ENCODE measurements around the gene NOL4L. TPM values are rescaled to one million over a fixed set of nuclear protein-coding genes. Genes with fewer than 3 reads are reported as not detected.

NOL4L gene
- polyA plus RNA-seq, 1 donor (not counting 4 experiments of a cell fraction or from before 2014, with no cell fraction given): 1.0 TPM

DNA sequence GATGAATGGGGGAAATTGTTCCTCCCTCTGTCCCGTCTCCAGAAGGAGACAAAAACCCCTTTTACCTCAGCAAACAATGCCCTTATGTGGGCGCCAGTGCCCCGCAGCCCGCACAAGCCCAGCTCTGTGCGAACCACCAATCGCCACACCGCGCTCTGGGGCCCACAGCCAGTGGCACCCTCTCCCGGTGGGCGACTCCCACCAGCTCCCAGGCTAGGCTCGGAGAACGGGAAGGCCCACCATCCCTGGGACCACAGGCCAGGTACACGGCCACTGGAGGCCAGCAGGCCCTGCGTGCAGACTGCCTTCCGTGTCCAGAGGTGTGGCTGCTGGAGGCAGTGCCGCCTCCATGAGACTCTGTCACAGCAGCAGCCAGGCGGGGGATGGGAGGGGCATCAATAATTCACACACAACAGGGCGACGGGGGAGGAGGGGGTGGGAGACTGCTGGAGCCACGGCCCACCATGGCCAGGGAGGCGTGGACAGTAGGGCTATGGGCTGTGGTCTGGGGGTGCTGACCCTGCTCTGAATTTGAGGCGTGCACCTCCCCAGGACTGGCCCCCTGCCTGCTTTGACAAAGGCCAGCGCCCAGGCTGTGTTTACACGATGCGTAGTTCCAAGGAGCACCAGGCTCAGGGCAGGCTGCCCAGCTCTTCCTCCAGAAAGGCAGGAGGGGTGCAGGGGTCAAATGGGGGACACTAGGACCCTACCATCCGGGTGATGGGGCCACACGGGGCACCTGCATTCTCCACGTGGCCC is 121.3 kb downstream of the NOL4L start:
- DNase-seq (ENCODE audit: low read depth, low spot score) (no peak), FAIRE-seq (no peak)
- no peak overlapping the region for H3K27ac ChIP-seq (ENCODE audit: control insufficient read depth, insufficient read depth, low read length)
- H3K36me3 ChIP-seq (ENCODE audit: control insufficient read depth in 2 of 2, extremely low read depth in 1 of 2, insufficient read depth in 2 of 2, low read length in 2 of 2): no peaks in the 10 kb centered on the region
- H3K9me1 ChIP-seq (ENCODE audit: control insufficient read depth, extremely low read depth, insufficient read depth, low read length): no peaks in the 10 kb centered on the region
- TF ChIP-seq, protein P1, sequence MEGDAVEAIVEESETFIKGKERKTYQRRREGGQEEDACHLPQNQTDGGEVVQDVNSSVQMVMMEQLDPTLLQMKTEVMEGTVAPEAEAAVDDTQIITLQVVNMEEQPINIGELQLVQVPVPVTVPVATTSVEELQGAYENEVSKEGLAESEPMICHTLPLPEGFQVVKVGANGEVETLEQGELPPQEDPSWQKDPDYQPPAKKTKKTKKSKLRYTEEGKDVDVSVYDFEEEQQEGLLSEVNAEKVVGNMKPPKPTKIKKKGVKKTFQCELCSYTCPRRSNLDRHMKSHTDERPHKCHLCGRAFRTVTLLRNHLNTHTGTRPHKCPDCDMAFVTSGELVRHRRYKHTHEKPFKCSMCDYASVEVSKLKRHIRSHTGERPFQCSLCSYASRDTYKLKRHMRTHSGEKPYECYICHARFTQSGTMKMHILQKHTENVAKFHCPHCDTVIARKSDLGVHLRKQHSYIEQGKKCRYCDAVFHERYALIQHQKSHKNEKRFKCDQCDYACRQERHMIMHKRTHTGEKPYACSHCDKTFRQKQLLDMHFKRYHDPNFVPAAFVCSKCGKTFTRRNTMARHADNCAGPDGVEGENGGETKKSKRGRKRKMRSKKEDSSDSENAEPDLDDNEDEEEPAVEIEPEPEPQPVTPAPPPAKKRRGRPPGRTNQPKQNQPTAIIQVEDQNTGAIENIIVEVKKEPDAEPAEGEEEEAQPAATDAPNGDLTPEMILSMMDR (optimal IDR thresholded peaks at IDR 0.05 in 1 of 3, IDR thresholded peaks at IDR 0.05 in 1 of 3, conservative IDR thresholded peaks at IDR 0.05 in 1 of 3; ENCODE audit: extremely low read depth in 1 of 3, insufficient read depth in 2 of 3, low read length in 3 of 3): no peak
- TF ChIP-seq EZH2 (IDR thresholded peaks at IDR 0.05; ENCODE audit: low read length): no peak
- no peaks in the 10 kb centered on the region for H3K79me2 ChIP-seq (ENCODE audit: control insufficient read depth, insufficient read depth, low read length)
- no peaks in the 10 kb centered on the region for H3K27me3 ChIP-seq (ENCODE audit: control insufficient read depth, extremely low read depth, insufficient read depth, low read length)
- H3K4me2 ChIP-seq (ENCODE audit: control insufficient read depth, extremely low read depth, insufficient read depth, low read depth, low read length): no peak overlapping the region
- H3K9ac ChIP-seq (ENCODE audit: control insufficient read depth, extremely low read depth, insufficient read depth, low read length): no peak overlapping the region
- H3K4me3 ChIP-seq (ENCODE audit: control insufficient read depth in 2 of 3, extremely low read depth in 1 of 3, insufficient read depth in 2 of 3, low read depth in 1 of 3, low read length in 3 of 3): no peak overlapping the region
- no peaks in the 10 kb centered on the region for H3K4me1 ChIP-seq (ENCODE audit: control insufficient read depth, extremely low read depth, insufficient read depth, low read length)
- dilution Hi-C loops (cut with MboI; ENCODE audit: extremely low pct_ligation_motif_present, low sequenced_read_pairs): no loop called here
- no peak overlapping the region for H2AFZ ChIP-seq (ENCODE audit: control insufficient read depth, low read length)
- H3K9me3 ChIP-seq (ENCODE audit: control insufficient read depth, low read depth, low read length): no peaks in the 10 kb centered on the region
- no peaks in the 10 kb centered on the region for H4K20me1 ChIP-seq (ENCODE audit: control insufficient read depth, extremely low read depth, insufficient read depth, low read length)

DNA sequence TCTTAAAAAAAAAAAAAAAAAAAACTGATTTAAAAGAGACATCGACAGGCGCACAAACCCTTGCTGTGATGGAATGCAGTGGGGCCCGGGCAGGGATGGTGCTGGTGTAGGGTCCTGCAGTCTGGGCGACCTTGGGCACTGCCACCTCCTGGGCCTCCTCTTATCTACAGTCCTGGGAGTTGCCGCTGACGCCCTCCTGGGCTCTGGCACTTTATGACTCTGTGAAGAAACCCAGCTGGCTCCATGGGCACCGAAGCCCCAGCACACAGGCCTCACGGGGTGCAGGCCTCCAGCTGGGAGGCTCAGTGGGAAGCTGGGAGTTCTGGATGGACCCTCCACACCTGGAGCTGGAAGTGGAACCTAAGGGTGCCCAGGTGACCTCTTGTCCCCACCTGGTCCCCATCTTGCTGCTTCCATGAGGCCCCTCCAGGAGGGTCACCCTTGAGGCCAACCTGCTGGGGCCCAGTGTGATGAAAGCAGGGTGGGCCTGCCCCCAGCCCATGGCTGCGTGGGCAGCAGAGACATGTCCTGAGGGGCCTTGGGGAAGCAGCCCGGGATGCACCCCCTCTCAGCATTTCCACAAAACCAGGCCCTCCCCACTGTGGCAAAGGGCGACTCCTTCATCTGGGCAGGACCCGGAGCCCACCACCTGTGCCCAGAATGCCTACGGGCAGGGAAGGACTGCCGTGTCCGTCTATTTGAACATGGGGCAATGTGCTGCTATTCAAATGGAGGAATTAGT is 122.1 kb downstream of the NOL4L start:
- Histone ChIP-seq H3K9ac (ENCODE audit: control insufficient read depth, extremely low read depth, insufficient read depth, low read length) (no peak overlapping the region), H3K4me3 (ENCODE audit: control insufficient read depth in 2 of 3, extremely low read depth in 1 of 3, insufficient read depth in 2 of 3, low read depth in 1 of 3, low read length in 3 of 3) (no peak overlapping the region), H3K27me3 (ENCODE audit: control insufficient read depth, extremely low read depth, insufficient read depth, low read length) (no peaks in the 10 kb centered on the region), H2AFZ (ENCODE audit: control insufficient read depth, low read length) (no peak overlapping the region), H3K4me1 (ENCODE audit: control insufficient read depth, extremely low read depth, insufficient read depth, low read length) (no peaks in the 10 kb centered on the region), H3K36me3 (ENCODE audit: control insufficient read depth in 2 of 2, extremely low read depth in 1 of 2, insufficient read depth in 2 of 2, low read length in 2 of 2) (no peaks in the 10 kb centered on the region), H4K20me1 (ENCODE audit: control insufficient read depth, extremely low read depth, insufficient read depth, low read length) (no peaks in the 10 kb centered on the region), H3K9me1 (ENCODE audit: control insufficient read depth, extremely low read depth, insufficient read depth, low read length) (no peaks in the 10 kb centered on the region), H3K27ac (ENCODE audit: control insufficient read depth, insufficient read depth, low read length) (no peak overlapping the region), H3K9me3 (ENCODE audit: control insufficient read depth, low read depth, low read length) (no peaks in the 10 kb centered on the region), H3K4me2 (ENCODE audit: control insufficient read depth, extremely low read depth, insufficient read depth, low read depth, low read length) (no peak overlapping the region), H3K79me2 (ENCODE audit: control insufficient read depth, insufficient read depth, low read length) (no peaks in the 10 kb centered on the region)
- TF ChIP-seq EZH2 (IDR thresholded peaks at IDR 0.05; ENCODE audit: low read length): no peak
- TF ChIP-seq, protein P1 (optimal IDR thresholded peaks at IDR 0.05 in 1 of 3, IDR thresholded peaks at IDR 0.05 in 1 of 3, conservative IDR thresholded peaks at IDR 0.05 in 1 of 3; ENCODE audit: extremely low read depth in 1 of 3, insufficient read depth in 2 of 3, low read length in 3 of 3): no peak
- dilution Hi-C loops (cut with MboI; ENCODE audit: extremely low pct_ligation_motif_present, low sequenced_read_pairs): no loop called here
- no peak for FAIRE-seq
- DNase-seq (ENCODE audit: low read depth, low spot score): no peak

Data from keratinocyte (primary cell).